ENCODE data around the gene NUBPL.

DNA sequence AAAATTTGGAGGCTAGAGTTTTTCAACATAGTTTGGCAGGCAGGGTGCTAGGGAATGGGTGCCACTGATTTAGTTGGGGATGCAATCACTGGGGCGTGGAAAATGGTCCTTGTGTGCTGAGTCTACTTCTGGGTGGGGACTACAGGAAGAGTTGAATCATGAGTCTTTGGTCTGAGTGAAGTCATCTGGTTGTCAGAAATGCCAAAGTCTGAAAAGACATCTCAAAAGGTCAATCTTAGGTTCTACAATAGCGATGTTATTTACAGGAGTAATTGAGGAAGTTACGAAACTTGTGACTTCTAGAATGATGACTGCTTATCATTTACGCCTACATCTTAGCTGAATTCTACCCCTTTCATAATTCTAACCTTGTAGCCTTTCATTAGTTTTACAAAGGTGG lies 209.1 kb downstream of the NUBPL start:
- no peak for TF ChIP-seq EP300 (IDR thresholded peaks at IDR 0.05; ENCODE audit: low read depth)
- TF ChIP-seq CTCF (IDR thresholded peaks at IDR 0.05): no peak
